ENCODE data around the gene GUCA2A. TPM values are rescaled to one million over a fixed set of nuclear protein-coding genes. Genes with fewer than 3 reads are reported as not detected.
A peak's percentile ranks its signal among the peaks of the same experiment; 100 is the strongest.

The GUCA2A gene
- polyA plus RNA-seq, 1 donor = not detected

- DNase-seq = peak; percentile 40
Observed at GRCh38 chr1:42177541-42177981, 13.0 kb upstream of the GUCA2A start.

- DNase-seq = no peak
Observed at GRCh38 chr1:42176902-42177519, 12.5 kb upstream of the GUCA2A start.

GRCh38 chr1:42175314-42176054, 10.9 kb upstream of the GUCA2A start:
- no peak for DNase-seq

GRCh38 chr1:42173961-42174735, 9.6 kb upstream of the GUCA2A start:
- no peak for DNase-seq

GRCh38 chr1:42173155-42173933, 8.8 kb upstream of the GUCA2A start:
- DNase-seq = peak; percentile 51

- no peak for DNase-seq
Observed at GRCh38 chr1:42172381-42173133, 8.0 kb upstream of the GUCA2A start.

- DNase-seq = no peak
Observed at GRCh38 chr1:42171679-42172266, 7.2 kb upstream of the GUCA2A start.

- DNase-seq = no peak
Observed at GRCh38 chr1:42170779-42171621, 6.5 kb upstream of the GUCA2A start.

GRCh38 chr1:42168763-42169162, 4.2 kb upstream of the GUCA2A start:
- no peak for DNase-seq

GRCh38 chr1:42168391-42168670, 3.8 kb upstream of the GUCA2A start:
- DNase-seq = no peak

GRCh38 chr1:42167611-42168390, 3.3 kb upstream of the GUCA2A start:
- no peak for DNase-seq

- DNase-seq = no peak
Observed at GRCh38 chr1:42165511-42166210, 1.1 kb upstream of the GUCA2A start.

GRCh38 chr1:42163536-42164503, 725 bp downstream of the GUCA2A start:
- no peak for DNase-seq

GRCh38 chr1:42163114-42163513, 1.4 kb downstream of the GUCA2A start:
- no peak for DNase-seq

GRCh38 chr1:42162181-42162580, 2.4 kb downstream of the GUCA2A start:
- no peak for DNase-seq

GRCh38 chr1:42158189-42158588, 6.4 kb downstream of the GUCA2A start:
- no peak for DNase-seq

GRCh38 chr1:42157667-42158066, 6.9 kb downstream of the GUCA2A start:
- no peak for DNase-seq

- no peak for DNase-seq
Observed at GRCh38 chr1:42155362-42155761, 9.2 kb downstream of the GUCA2A start.
